COR-L47 (cell line): ENCODE measurements around the gene HIKESHI.

ENCODE experiments used
- DNase-seq: peaks from one replicate; lab custom pipeline; 2025; lab: John Stamatoyannopoulos, UW

Gene HIKESHI

GRCh38 chr11:86374586-86374985, 72.5 kb downstream of the HIKESHI start, which contains the start of gene CCDC81:
CCDC81 (plus strand) TSS chr11:86374887; CDS start chr11:86375164, 277 bp downstream.
- no peak for DNase-seq

- no peak for DNase-seq
Measured at GRCh38 chr11:86377972-86378371, 75.9 kb downstream of the HIKESHI start.

GRCh38 chr11:86380295-86381059, 78.4 kb downstream of the HIKESHI start:
- DNase-seq = no peak

GRCh38 chr11:86383041-86383955, 81.3 kb downstream of the HIKESHI start:
- DNase-seq = no peak

- DNase-seq = no peak
Measured at GRCh38 chr11:86386283-86386682, 84.2 kb downstream of the HIKESHI start.

GRCh38 chr11:86386746-86387145, 84.7 kb downstream of the HIKESHI start:
- DNase-seq = no peak

DNA sequence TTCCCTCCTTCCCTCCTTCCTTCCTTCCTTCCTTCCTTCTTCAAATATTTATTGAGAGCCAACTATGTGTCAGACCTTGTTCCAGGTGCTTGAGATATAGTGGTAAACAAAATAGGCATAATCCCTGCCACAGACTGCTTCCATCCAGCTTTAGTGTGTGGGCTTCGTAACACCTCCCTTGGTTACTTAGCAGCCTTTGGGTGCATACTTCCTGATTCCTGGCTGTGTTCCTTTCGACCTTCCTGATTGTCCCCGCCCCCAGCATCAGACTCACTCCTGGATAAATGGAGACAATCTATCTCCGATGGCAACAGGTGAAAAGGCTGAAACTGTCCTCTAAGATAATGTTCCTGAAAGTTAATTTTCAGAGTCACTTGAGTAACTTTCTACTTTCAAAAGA, 86.2 kb downstream of the HIKESHI start:
- no peak for DNase-seq

GRCh38 chr11:86390487-86390886, 88.4 kb downstream of the HIKESHI start:
- no peak for DNase-seq

DNA sequence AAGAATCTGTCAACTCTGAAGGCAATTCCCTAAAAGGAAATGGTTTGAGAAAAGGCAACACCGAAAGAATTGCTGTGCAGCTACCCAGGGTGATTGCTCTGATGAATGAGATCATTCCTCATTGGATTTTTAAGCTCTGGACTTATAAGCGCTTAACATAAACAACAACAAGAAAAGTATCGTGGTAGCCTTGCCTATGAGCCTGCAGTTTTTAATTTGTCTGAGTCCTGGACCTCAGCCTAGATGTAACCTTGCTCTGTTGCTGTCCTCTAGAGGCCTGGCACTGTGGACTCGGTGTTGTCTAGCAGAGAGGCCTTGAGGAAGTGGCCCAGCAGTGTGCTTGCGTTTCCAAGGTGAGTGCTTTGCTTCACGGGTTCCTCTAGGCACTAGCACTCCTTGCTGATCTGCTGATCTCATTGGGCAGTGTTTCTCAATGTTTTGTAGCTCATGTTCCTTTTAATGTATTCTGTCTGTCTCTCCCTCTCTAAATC, 93.1 kb downstream of the HIKESHI start:
- DNase-seq = no peak
